Hypothalamus (tissue), 51 donors: ENCODE measurements around the gene TM7SF2.
A peak's percentile ranks its signal among the peaks of the same experiment; 100 is the strongest.

Experiments used
- DNase-seq, 51 donors: peaks; one replicate each; lab custom pipeline; 2025; lab: John Stamatoyannopoulos, UW

Gene TM7SF2

DNA sequence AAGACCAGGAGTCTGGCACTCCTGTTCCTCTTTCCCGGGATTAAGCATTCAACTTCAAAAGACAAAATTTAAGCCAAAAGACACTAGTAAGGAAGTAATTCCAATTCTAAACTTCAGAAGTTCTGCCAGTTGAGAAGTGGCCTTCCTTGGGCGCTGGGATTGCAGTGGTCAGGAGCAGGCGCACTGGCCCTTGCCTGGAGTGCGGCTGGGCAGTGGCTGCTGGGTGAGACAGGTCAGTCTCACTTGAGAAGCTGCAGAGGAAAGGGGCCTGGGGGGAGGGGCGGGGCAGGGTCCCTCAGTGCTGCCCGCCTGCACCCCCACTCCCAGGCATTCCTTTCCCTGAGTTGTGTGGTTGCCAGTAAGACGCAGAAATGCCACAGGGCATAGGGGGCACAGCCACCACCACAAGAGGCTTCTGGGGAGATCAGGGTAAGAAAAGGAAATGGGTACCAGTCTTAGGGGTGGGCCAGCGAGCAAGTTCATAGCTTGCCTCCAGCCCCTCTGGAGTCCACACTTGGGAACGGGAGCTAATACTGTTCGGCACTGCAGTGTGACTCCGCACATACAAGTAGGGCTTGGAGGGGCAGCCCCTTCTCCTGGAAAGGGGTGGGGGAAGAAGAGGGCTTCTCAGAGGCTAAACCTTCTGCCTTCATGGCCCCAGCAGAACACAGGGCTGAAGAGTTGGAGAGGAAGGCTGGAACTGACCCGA, 16.0 kb downstream of the TM7SF2 start:
- no peak for DNase-seq

DNA sequence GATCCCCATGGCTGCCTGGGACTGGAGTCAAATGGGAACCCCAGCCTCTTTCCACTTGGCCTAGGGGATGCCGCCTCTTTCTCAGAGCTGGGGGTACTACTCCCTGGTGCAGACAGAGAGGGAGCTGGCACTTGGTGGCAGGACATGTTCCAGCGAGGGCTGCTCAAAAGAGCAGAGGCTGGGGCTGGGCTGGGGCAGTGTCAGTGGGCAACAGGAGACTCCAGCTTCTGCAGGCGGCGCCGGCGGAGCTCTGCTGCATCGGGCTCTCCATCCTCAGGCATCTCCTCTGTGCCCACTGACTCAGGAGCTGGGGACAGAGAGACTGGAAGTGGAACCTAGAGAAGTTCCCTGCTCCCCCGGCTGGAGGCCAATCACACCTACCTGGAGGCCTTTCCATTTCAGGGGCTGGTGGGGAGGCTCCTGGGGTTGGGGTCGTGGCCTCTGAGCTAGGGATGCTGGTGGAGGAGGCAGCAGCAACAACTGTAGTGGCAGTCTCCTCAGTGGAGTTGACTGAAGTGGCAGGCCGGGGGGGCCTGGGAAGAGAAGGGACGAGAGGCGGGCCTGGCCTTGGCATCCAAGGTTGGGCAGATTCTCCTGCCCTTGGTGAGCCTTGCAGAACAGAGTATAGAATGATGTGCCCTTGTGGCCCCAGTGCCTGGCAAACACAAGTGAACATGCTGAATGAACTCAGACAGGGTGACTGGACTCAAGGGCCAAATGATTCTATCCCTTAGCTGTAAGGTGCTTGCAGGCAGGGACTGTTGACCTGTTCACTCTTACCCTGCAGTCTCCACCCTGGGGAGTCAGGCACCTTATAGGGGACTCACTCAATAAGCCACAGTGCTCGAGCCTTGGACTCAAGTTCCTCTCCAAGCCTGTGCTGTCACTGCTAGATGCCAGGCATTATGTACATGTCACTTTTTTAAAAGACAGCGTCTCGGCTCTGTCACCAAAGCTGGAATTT, 16.8 kb downstream of the TM7SF2 start:
- no peak for DNase-seq

- DNase-seq, result no peak
Observed at GRCh38 chr11:65129649-65130441, 18.2 kb downstream of the TM7SF2 start.

- no peak for DNase-seq
Observed at GRCh38 chr11:65130631-65131416, 19.2 kb downstream of the TM7SF2 start.

- DNase-seq, result no peak
Observed at GRCh38 chr11:65131417-65131776, 19.7 kb downstream of the TM7SF2 start.

DNA sequence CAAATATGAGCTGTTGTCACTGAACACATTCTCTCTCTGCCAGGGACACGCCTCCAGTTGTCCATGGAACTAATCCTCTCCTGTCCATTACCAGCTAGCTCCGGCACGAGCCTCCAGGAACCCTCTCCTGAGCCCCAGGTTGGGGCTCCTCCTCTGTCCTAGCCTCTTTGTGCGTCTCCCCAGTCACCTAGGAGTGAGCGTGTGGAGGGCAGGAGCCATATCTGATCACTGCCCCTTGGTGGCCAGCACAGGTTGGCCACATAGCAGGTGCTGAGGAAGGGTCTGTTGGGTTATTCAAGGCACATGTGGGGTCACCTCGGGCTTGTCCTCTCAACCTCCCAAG, 20.2 kb downstream of the TM7SF2 start:
- no peak for DNase-seq

DNA sequence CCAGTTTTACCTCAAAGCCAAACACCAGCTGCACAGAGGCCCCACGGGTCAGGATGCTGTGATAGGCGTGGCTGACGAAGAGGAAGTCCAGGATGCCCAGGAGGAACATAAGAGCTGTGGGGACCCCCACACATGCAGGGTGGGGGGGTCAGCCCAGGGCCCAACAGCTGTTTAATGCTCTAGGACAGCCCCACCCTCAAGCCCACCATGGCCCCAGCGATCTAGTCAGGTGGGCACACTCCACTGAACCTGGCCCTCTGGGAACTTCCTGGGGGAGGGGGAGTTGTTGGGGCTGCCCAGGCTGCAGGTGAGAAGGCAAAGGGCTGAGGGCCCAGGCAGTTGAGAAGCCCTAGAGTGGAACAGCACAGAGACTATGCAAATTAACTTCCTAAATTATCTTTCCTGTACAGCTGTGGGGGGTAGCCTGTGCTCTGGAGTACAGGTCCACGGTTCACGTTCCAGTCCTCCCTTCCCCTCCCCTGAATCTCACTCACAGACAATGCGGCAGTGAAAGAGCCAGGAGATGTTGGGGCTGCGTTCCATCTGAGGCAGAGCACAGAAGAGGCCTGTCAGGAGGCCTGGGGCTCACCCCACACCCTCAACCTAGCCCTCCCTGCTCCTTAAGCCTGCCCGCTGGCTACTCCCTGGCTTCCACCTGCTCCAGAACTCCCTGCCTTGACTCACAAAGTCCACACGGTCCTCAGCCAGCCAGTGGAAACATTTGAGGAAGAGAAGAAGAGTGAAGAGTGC, 20.7 kb downstream of the TM7SF2 start:
- DNase-seq, result no peak

DNA sequence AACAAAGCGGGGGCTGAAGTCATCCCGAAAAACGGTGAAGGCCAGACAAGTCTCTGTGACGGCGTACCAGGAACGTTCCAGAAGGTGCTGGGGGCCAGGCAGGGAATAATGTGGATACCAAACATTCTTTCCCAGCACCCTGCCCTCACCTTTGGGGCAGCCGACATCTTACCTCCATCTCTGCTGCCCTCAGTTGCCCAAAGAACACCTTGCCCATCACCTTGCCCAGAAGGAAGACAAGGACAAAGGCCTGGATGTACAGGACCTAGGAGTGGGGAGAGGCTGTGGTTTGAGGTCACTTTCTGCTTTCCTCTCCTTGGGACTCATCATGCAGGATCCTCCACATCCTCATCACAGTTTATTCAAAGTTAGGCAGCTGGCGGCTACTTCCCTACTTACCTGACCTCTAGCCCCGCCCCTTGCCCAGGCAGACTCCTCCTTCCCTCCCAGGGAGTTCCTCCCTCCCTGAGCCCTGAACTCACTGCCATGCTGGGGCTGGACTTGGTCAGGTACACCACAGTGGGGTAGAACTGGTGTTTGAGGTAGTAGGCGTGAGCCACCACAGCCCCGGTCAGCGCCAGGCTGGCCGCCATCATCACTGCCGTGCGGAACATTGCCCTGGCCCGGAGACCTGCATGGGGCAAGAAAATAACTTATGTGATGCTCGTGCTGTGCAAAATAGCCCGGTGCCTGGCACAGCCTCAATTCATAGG, 21.5 kb downstream of the TM7SF2 start:
- DNase-seq, result no peak

DNA sequence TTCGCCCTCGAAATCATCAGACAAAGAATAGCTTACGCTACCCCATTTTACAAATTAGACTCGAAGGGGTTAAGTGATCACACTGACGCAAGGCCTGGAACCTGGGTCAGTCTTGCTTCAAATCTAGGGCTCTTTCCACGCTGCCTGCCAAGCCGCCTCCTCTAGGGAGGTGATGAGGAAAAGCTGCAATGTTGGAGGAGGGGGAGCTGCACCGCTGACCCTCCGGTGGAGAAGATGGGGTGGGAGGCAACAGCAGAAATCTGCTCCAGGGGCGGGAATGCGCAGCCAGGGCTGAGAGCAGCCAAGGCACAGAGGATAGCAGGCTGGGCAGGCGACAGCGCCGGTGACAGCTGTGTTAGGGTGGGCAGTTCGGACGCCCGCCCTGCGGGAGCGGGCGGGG, 22.1 kb downstream of the TM7SF2 start:
- DNase-seq, result peak in 1 of 51 donors; percentile 33

DNA sequence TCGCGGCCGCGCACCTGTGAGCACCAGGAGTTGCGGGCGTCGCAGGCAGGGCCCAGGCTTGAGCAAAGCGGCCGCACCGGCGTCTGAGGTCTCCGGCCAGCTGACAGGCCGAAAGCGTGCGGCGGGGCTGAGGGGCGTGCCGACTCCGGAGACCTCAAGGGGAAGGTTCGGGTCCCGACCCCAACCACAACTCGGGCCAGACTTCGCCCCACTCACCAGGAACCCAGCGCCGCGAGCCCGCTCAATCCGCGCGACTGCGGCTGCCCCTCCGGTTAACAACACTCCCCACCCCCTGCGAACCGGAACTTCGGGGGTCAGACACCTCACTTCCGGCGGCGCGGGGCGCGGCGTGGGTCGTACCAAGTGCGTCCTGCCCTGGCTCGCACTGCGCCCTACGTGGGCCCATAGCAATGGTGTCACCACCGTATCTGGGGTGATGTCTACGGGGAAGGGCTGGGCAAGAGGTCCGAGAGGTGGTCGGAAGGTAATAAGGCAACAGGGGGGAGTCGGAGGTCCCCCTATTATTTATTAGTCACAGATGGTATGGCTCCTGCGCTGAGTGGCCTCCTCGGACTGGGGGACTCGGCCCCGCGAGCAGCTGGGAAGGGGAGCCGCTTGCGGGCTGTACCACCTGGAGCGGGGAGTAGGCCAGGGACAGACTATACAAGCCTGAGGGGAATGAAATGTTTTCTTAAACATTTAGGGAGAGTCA, 22.7 kb downstream of the TM7SF2 start, which contains the start of gene SYVN1:
TSS of gene SYVN1 (minus strand) at position 280 of the 712 bp plus-strand sequence. CDS start 918 bp downstream, outside the sequence.
- DNase-seq, result peak; percentile 63 to 98 (median 87)

- DNase-seq, result peak; percentile 33 to 97 (median 80)
Observed at GRCh38 chr11:65134952-65135632, 23.4 kb downstream of the TM7SF2 start.

DNA sequence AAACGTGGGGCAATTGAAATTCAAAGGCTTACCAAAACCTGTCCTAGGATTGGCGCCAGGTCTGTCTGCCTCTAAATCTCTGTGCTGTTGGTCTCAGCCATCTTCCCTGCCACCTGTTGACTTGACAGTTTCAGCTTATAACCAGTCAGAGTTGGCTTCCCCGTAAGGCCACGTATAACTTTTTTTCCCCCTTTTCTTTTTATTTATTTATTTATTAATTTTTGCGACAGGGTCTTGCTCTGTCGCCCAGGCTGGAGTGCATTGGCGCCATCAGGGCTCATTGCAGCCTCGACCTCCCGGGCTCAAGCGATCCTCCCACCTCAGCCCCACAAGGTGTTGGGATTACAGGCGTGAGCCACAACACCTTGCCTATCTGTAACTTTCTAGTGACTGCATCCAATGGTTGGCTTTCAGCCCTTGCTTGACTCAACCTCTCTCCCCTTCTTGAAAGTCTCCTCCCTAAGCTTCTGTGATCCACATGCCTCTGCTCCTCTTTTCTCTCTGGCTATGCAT, 24.0 kb downstream of the TM7SF2 start:
- DNase-seq, result no peak

DNA sequence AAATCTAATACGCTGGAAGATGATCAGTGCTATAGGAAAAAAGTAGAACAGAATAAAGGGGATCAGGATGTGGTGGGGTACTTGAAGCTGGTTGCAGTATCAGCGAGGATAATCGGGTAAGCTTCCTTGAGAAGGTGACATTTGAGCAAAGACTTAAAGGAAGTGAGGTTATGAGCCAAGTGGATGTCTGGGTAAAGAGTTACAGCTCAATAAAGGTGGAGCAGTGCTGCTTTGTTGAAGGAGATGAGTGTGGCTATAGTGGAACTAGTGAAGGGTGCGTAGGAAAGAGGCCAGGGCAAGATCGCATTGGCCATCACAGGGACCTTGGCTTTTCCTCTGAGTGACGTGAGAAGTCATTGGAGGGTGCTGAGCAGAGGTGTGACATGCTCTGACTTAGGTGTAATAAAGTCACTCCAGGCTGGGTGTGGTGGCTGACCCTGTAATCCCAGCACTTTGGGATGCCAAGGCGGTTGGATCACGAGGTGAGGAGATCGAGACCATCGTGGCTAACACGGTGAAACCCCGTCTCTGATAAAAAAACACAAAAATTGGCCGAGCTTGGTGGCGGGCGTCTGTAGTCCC, 24.9 kb downstream of the TM7SF2 start:
- no peak for DNase-seq

DNA sequence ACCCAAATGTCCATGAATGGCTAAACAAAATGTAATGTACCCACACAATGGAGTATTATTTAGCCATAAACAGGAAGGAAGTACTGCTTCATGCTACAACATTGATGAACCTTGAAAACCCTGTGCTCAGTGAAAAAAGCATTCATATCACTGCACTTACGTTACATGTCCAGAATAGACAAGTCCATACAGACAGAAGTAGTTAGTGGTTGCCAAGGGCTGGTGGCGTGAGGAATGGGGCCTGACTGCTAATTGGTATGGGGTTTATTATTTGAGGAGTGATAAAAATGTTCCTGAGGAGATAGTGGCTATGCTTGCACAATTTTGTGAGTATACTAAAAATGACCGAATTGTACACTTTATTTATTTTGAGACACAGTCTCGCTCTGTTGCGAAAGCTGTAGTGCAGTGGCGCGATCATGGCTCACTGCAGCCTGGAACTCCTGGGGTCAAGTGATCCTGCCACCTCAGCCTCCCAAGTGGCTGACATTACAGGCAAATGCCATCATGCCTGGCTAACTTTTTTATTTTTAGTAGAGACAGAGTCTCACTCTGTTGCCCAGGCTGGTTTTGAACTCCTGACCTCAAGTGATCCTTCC, 30.3 kb downstream of the TM7SF2 start:
- no peak for DNase-seq

DNA sequence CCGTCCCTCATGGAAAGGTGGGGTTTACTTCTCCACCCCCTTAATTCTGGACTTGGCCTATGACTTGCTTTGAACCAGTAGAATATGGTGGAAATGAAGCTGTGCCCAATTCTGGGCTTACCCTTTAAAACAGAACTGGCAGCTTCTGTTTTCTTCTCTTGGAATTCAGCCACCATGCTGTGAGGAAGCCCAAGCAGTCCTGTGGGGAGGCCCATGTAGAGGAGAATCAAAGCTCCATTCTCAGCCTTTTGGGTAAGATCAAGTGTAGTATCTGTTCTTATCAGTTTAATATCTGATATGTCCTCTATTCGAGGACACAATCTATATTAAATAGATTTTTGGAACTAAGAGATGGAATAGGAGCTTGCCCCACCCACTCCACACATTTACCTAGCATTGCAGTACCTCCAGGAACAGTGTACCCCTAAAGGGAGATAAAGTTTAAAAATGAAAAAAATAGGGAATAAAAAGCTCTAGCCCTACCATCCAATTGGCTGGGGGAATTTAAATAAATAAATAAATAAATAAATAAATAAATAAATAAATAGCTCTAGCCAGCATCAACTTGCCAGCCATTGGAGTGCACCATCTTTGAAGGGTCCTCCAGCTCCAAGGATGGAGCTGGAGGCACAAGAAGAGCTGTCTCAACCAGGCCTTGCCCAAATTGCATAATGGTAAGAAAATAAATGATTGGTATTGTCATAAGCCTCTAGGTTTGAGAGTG, 35.8 kb downstream of the TM7SF2 start:
- DNase-seq, result no peak

DNA sequence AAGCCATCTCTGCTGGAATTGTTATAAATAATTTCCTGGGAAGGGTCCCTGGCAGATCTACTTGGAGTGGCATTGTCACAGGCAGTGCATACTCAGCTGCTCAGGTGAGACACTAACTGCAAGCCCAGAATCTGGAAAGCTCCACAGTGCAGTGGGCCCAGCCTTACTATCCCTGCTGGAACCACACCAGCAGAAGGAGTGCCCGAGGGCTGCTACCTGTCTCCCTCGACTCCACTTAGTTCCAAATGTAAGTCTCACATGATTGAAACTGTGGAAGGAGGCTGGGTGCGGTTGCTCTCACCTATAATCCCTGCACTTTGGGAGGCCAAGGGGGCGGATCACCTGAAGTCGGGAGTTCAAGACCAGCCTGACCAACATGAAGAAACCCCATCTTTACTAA, 37.0 kb downstream of the TM7SF2 start:
- no peak for DNase-seq
